ENCODE data around the gene KHNYN. TPM values are rescaled to one million over a fixed set of nuclear protein-coding genes. Genes with fewer than 3 reads are reported as not detected.
"Not testable (repeated sequence)": the region's sequence is repeated elsewhere in the genome, so short reads cannot be mapped to it uniquely, and the experiment has no call there.

Gene KHNYN
- polyA plus RNA-seq, 3 donors = 17.9 to 29.2 (median 24.5) TPM

- WGBS, 3 donors = 1 to 5% (median 4%) methylated on average over 7 of the region's 7 CpGs
- no peak overlapping the region for H3K27ac ChIP-seq (ENCODE audit: low read depth, low read length)
Measured at GRCh38 chr14:24443053-24443665, 13.4 kb downstream of the KHNYN start.

- WGBS, 3 donors = 87 to 97% (median 88%) methylated on average over 2 of the region's 2 CpGs
- not testable (repeated sequence) for H3K27ac ChIP-seq (ENCODE audit: low read depth, low read length)
Measured at GRCh38 chr14:24450828-24451227, 21.1 kb downstream of the KHNYN start.

GRCh38 chr14:24456980-24457379 is 27.2 kb downstream of the KHNYN start:
- H3K27ac ChIP-seq (ENCODE audit: low read depth, low read length) = no peak overlapping the region

DNA sequence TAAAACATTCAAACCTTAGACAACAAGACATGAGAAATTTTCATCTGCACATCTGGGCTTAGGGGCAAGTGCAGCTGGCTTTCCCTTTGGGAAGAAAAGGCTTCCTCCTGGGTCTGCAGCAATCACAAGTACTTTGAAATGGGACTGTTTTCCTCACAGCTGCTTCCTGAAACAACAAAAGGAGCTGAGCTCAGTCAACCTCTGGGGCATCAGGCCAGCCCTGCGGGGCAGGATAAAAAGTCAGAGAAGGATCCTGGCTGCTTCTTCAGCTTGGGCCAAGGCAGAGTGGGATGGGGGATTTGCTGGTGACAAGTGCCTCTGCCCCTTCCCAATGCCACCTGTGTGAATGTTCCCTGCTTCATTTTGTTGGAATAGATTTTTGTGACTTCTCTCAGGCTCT is 29.0 kb downstream of the KHNYN start:
- 70 to 87% (median 76%) methylated on average over 1 of the region's 1 CpG for WGBS, 3 donors
- H3K27ac ChIP-seq (ENCODE audit: low read depth, low read length) = no peak overlapping the region

GRCh38 chr14:24459331-24459730 is 29.6 kb downstream of the KHNYN start:
- WGBS, 3 donors = 71 to 85% (median 72%) methylated on average over 3 of the region's 3 CpGs
- no peak overlapping the region for H3K27ac ChIP-seq (ENCODE audit: low read depth, low read length)

- H3K27ac ChIP-seq (ENCODE audit: low read depth, low read length) = no peak overlapping the region
Measured at GRCh38 chr14:24461336-24461735, 31.6 kb downstream of the KHNYN start.

DNA sequence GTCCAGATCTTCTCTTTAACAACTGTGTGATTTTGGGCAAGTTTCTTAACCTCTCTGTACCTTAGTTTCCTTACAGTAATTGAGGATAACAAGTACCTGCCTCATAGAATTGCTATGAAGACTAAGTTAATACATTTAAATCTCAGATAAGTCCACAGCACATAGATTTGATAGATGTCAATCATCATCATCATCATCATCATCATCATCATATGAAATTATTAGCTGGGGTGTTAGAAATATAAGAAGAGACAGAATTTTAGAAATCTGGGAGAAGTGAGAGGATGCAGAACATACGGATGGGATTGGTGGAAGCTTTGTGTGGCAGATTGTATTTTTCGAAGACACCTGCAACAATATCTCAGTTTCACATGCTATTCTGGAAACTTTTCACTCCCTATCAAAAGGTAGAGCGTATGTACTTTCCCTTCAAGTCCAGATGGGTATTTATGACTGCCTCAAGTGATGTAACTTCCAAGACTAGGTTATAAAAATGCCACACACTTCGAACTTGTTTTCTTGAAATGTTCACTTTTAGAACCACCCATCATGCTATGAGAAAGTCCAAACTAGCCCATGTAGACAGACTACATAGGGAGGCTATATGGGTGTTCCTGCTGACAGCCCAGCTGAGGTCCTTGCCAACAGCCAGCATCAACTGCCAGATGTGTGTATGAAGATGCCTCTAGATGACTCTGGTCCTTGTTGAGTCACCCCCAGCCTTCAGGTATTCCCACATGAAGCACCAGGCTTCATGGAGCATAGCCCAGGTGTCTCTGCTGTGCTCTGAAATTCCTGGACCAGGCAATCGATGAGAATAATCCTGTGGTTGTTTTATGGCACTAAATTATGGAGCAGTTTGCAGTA is 33.5 kb downstream of the KHNYN start:
- WGBS, 3 donors = 48 to 94% (median 54%) methylated on average over 3 to 5 of the region's 5 CpGs
- H3K27ac ChIP-seq (ENCODE audit: low read depth, low read length) = no peak overlapping the region

GRCh38 chr14:24463884-24464785 is 34.4 kb downstream of the KHNYN start:
- WGBS, 3 donors = 70 to 92% (median 72%) methylated on average over 4 of the region's 4 CpGs
- H3K27ac ChIP-seq (ENCODE audit: low read depth, low read length) = no peak overlapping the region

GRCh38 chr14:24465368-24465767 is 35.6 kb downstream of the KHNYN start:
- no peak overlapping the region for H3K27ac ChIP-seq (ENCODE audit: low read depth, low read length)
- 94 to 98% (median 95%) methylated on average over 3 of the region's 3 CpGs for WGBS, 3 donors

DNA sequence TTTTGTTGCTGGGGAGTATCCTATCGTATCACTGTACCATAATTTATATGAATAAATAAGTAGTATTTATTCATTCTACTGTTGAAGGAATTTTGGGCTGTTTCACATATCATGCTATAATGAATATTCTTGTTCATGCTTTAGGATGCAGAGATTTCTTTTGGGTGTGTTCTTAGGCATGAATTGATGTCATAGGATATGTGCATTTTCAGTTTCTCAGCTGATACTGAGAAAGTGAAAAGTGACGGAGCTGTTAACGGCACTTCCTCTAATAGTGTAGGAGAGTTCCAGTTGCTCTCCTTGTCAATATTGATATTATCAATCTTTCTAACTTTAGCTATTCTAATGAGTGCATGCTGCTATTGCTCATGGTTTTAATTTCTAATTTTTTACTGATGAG is 36.1 kb downstream of the KHNYN start:
- 89 to 93% (median 92%) methylated on average over 3 of the region's 3 CpGs for WGBS, 3 donors
- H3K27ac ChIP-seq (ENCODE audit: low read depth, low read length) = no peak overlapping the region

DNA sequence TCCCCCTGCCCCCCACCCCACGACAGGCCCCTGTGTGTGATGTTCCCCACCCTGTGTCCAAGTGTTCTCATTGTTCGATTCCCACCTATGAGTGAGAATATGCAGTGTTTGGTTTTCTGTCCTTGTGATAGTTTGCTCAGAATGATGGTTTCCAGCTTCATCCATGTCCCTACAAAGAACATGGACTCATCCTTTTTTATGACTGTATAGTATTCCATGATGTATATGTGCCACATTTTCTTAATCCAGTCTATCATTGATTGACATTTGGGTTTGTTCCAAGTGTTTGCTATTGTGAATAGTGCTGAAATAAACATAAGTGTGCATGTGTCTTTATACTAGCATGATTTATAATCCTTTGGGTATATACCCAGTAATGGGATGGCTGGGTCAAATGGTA is 40.7 kb downstream of the KHNYN start:
- H3K27ac ChIP-seq (ENCODE audit: low read depth, low read length) = not testable (repeated sequence)
- WGBS, 3 donors = 85 to 95% (median 85%) methylated on average over 2 of the region's 2 CpGs

GRCh38 chr14:24473211-24473610 is 43.5 kb downstream of the KHNYN start:
- WGBS, 3 donors = 70 to 94% (median 70%) methylated on average over 11 to 12 of the region's 12 CpGs
- no peak overlapping the region for H3K27ac ChIP-seq (ENCODE audit: low read depth, low read length)

DNA sequence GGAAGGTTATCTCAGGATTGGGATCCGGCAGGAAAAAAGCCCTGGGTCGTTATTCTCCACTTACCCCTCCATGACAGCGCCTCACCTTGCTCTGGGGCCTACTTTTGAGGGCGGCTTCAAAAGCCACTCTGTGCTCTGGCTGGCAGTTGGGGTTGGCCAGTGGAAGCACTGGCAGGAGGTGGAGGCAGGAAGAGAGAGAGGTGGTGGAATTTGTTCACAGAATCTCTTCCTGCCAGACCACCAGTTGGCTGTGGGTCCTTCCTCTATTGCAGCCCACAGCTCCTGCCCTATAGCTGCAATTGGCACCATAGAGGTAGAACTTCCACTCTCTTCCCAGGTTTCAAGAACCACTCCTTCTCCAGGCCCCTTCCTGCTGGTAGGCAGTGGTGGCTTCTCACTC is 45.5 kb downstream of the KHNYN start:
- WGBS, 3 donors = 72 to 93% (median 72%) methylated on average over 4 of the region's 4 CpGs

DNA sequence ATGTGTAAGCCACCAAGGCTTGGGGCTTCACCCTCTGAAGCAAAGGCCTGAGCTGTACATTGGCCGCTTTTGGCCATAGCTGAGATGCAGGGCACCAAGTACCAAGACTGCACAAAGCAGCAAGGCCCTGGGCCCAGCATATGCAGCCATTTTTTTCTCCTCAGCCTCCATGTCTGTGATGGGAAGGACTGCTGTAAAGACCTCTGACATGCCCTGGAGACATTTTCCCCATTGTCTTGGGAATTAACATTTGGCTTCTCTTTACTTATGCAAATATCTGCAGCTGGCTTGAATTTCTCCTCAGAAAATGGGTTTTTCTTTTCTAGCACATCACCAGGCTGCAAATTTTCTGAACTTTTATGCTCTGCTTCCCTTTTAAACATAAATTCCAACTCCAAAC is 50.2 kb downstream of the KHNYN start:
- H3K27ac ChIP-seq (ENCODE audit: low read depth, low read length) = not testable (repeated sequence)
- 0 to 88% (median 0%) methylated on average over 1 of the region's 1 CpG for WGBS, 3 donors

More for the DNA sequence above, 45.5 kb downstream of the KHNYN start:
- no peak overlapping the region for H3K27ac ChIP-seq (ENCODE audit: low read depth, low read length)

GRCh38 chr14:24481622-24482324 is 52.0 kb downstream of the KHNYN start:
- WGBS, 3 donors = 47 to 60% (median 50%) methylated on average over 21 to 23 of the region's 23 CpGs

DNA sequence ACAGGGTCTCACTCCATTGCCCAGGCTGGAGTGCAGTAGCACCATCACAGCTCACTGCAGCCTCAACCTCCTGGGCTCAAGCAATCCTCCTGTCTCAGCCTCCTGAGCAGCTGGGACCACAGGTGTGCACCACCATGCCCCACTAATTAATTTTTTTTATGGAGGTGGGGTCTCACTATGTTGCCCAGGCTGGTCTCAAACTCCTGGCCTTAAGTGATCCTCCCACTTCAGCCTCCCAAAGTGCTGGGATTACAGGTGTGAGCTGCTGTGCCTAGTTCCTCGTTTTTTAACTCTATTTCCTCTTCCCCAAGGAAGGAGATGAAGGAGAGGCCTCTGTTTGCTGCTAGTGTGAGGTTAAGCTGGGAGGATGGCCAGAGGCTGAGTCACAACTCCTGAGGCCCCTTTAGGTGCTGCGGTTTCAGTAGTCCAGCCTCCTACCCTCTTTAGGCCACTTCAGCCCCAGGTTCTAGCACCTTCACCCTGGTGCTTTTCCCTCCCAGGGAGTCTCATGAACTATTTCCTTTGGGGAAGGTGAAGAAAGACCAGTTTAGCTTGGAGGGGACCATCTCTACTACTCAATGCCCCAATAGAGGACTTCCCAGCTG is 53.0 kb downstream of the KHNYN start:
- WGBS, 3 donors = 46 to 80% (median 58%) methylated on average over 2 of the region's 2 CpGs
- not testable (repeated sequence) for H3K27ac ChIP-seq (ENCODE audit: low read depth, low read length)

More at GRCh38 chr14:24481622-24482324, 52.0 kb downstream of the KHNYN start:
- H3K27ac ChIP-seq (ENCODE audit: low read depth, low read length) = no peak overlapping the region

GRCh38 chr14:24483604-24484252 is 54.0 kb downstream of the KHNYN start:
- 28 to 59% (median 49%) methylated on average over 4 of the region's 4 CpGs for WGBS, 3 donors
- no peak overlapping the region for H3K27ac ChIP-seq (ENCODE audit: low read depth, low read length)

Measured in adipose tissue (tissue), 3 donors.